GM18502 (cell line): ENCODE data around the gene ANK3.

Experiments
- ATAC-seq: cut with Tn5 transposase; IDR thresholded peaks from one replicate; pipeline ENCODE4 v1.9.1; 2021; ENCODE audit warnings: mild to moderate bottlenecking; ENCODE audit not compliant: unreplicated experiment, poor library complexity

The ANK3 gene

DNA sequence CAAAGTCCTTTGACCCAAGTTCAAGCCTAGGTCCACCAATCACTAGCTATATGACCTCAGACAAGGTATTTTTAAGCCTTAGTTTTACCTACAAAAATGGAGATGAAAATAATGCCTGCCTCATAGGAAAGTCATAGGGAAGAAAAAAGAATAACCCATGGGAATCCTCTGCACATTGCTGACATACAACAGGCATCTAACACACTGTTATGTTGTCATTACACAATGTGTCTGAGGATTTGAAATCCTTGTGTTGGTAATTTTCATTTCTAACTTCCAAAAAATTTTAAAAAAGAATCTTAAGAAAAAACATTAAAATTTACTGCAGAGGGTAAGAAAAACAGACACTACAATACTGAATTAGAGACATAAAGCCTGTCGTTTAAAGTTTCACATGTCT lies 5.7 kb downstream of the ANK3 start:
- no peak for ATAC-seq

DNA sequence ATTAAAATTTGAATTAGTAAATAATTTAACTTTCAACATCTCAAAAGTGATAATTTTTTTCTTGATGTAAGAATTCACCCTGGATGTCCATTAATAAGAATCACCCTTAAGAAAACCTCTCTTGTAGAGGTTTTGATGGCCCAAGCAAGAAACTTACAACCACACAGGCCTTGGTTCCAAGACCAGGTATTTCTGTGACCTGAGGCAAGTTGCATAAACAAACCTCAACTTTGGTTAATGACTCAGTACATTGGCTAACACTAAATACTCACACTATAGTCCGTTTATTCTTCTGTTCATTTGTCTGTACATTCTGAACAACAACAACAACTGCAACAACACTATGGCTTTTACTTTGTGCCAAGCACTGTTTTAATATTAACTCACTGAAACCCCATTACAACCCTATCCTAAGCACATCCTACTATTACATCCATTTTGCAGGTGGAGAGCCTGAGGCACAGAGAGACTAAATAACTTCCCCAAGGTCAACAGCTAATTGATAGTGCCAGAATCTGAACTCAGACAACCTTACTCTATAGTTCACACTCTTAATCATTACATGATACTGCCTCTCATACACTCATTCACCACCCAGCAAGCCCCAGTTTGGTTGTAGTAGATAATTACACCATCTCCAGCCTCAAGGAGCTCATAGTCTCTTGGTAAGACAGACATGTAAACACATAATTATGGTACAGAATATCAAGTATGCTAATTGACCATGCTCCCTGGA lies 6.6 kb downstream of the ANK3 start:
- ATAC-seq, result no peak

DNA sequence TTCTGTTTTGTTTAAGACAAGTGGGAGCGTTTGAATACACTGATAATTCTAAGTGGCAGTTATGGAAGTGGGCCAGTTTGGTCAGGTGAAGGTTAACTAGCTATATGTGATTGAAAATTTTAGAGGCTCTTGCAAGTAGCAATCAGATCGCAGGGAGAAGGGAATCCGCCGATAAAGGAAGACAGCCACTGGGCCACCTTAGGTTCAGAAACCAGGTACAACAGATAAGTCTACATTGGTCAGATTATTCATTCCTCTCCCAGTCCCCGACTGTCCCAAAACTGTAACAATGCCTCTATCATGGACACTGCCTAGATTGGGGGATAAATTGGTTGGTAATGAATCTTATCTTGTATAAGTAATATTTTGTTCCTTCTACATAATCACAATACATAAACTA lies 8.9 kb downstream of the ANK3 start:
- no peak for ATAC-seq

- no peak for ATAC-seq
Observed at GRCh38 chr10:60377955-60378354, 11.7 kb downstream of the ANK3 start.

DNA sequence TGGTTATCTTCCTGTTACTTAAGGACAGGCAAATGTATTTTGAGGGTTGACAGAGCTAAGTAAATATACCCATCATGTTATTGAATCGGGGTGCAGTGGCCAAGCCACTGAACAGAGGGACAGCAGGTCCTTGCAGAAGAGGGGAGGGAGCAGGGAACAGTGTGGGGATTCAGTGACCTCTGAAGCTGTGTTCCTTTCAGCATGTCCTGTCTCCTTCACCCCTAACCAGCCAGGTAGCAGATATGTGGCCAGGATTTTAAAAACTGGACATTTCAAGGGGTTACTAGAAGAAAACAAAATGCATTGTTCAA lies 12.7 kb downstream of the ANK3 start:
- no peak for ATAC-seq

DNA sequence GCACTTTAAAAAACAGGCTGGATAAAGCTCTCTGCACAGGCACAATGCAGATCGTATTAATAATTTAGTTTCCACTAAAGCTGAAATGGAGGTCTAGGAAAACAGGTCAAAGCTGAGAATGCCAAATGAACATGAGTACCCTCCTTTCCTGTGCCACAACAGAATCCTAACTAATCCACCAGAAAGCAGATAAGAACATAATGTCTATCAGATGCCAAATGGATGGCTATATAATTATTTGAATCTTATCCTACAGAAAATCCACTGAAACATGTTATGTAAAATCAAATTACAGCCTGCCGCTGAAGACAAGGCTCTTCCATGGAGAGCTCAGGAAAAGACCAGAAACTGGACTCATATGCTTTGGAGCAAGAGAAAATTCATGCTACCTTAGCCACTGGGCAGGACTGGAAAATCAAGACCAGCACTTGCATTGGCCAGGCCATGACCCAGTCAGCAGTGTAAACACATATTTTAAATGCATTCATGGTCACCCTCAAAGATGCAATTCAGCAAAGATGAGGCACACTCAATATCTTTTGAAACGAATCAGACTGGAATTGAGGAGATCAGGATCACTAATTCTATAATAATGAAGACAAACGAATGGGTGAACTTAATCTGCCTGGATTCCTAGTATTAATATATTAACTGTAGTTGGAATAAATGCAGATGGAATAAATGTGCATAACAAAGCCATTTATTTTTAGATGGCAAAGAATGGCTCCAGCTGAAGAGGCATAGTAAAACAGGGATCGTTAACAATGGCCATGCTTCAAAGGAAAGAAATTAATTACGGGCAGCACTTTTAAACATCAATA lies 13.2 kb downstream of the ANK3 start:
- no peak for ATAC-seq

GRCh38 chr10:60375293-60376004 lies 14.2 kb downstream of the ANK3 start:
- no peak for ATAC-seq

GRCh38 chr10:60374836-60375235 lies 14.8 kb downstream of the ANK3 start:
- ATAC-seq, result no peak

- ATAC-seq, result no peak
Observed at GRCh38 chr10:60372436-60372835, 17.2 kb downstream of the ANK3 start.

- no peak for ATAC-seq
Observed at GRCh38 chr10:60369547-60369930, 20.1 kb downstream of the ANK3 start.

DNA sequence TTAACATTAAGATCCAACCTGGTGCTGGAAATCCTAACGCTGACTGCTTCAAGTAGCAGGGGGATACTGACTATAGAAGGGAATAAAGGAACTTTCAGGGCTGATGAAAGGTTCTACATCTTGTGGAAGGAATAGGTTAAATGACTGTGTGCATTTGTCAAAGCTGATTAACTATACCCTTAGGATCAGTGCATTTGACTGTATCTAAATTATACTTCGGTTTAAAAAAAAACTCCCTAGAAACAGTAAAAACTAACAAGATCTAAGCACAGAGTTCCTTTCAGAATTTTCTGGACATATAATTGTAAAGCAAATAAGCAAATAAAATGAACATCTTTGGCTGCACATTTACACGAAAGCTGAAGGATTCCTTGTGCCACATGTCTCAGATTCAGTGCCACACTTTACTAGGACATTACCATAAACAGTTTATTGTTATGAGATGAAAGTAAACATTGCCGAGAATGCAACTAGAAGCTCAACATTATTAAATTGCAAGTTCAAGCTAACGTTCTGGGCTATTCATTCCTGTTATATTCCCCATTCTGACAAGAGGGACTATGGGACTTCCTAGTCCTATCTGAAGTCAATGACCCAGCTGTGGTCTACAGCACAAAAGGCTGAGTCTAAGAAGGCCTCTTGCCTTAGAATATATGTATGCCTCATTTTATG lies 20.7 kb downstream of the ANK3 start:
- ATAC-seq, result no peak

DNA sequence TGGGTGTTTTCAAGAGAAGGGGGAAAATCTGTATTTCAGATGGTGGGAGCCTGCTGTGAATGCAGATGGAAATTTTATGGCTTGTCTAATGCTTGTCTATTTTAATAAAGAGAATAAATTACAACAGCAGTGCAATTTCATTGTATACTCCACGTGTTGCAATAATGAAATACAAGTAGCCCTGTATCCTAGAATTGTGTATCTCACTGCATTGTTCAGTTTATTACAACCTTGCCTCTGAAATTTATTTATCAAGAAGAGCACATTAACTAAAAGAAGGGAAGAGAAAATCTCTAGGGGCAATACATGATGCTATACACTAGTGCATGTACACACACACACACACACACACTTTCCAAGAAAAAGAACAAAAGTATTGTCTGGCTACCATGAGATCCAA lies 21.8 kb downstream of the ANK3 start:
- ATAC-seq, result no peak

DNA sequence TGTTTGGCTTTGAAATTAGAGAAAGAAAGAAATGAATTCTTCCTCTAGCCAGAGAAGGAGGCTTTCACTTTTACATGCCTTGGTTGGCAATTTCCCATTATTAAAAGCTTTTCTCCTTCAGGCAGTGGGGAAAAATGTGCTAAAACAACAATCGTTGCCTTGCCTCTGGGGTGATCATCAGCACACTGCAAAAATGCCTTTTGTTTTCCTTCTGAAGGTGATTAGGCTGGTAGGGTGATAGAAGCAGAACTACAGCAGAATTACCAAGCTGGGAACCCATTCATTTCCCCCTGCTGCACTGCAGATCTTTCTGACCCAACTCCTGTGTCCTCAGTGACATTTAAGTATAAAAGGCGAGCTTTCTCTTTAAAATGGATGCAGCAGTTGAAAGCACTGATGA lies 22.2 kb downstream of the ANK3 start:
- ATAC-seq, result no peak

GRCh38 chr10:60367024-60367423 lies 22.7 kb downstream of the ANK3 start:
- no peak for ATAC-seq

- no peak for ATAC-seq
Observed at GRCh38 chr10:60363187-60363586, 26.5 kb downstream of the ANK3 start.

- no peak for ATAC-seq
Observed at GRCh38 chr10:60362461-60362860, 27.2 kb downstream of the ANK3 start.

- ATAC-seq, result no peak
Observed at GRCh38 chr10:60359066-60359465, 30.6 kb downstream of the ANK3 start.

GRCh38 chr10:60358282-60358681 lies 31.4 kb downstream of the ANK3 start:
- peak; percentile 97 for ATAC-seq

- ATAC-seq, result no peak
Observed at GRCh38 chr10:60353519-60354258, 36.0 kb downstream of the ANK3 start.

- ATAC-seq, result peak; percentile 70
Observed at GRCh38 chr10:60352105-60352504, 37.6 kb downstream of the ANK3 start.
